KOPT-K1 (cell line): ENCODE data around the gene EMC8.
"Not testable (repeated sequence)": the region's sequence is repeated elsewhere in the genome, so short reads cannot be mapped to it uniquely, and the experiment has no call there.

ENCODE experiments used
- H3K27ac ChIP-seq: fragments of 200-600 bp; sonication (generic); 2 replicates; pipeline ENCODE4 v1.5.1; 2016; ENCODE audit warnings: antibody characterized with exemption, mild to moderate bottlenecking, low read depth, low read length; ENCODE audit not compliant: poor library complexity, severe bottlenecking
- H3K36me3 ChIP-seq: fragments of 200-600 bp; sonication (generic); 2 replicates; pipeline ENCODE4 v1.5.1; 2017; ENCODE audit warnings: antibody characterized with exemption, mild to moderate bottlenecking, low read length, moderate library complexity; ENCODE audit not compliant: insufficient read depth
- H3K9me3 ChIP-seq: fragments of 200-600 bp; sonication (generic); 2 replicates; pipeline ENCODE4 v1.5.1; 2017; ENCODE audit warnings: antibody characterized with exemption, low read length, mild to moderate bottlenecking; ENCODE audit not compliant: insufficient read depth, poor library complexity, severe bottlenecking

EMC8 gene

GRCh38 chr16:85810742-85811115 is 11.4 kb upstream of the EMC8 start:
- Histone ChIP-seq H3K9me3 (no peaks in the 10 kb centered on the region), H3K27ac (no peak overlapping the region), H3K36me3 (peaks cover 18% of the 10 kb centered on the region)

GRCh38 chr16:85810097-85810741 is 10.9 kb upstream of the EMC8 start:
- Histone ChIP-seq H3K27ac (no peak overlapping the region), H3K9me3 (no peaks in the 10 kb centered on the region), H3K36me3 (peaks cover 23% of the 10 kb centered on the region)

GRCh38 chr16:85809645-85810044 is 10.3 kb upstream of the EMC8 start:
- Histone ChIP-seq H3K9me3 (no peaks in the 10 kb centered on the region), H3K27ac (no peak overlapping the region), H3K36me3 (peaks cover 28% of the 10 kb centered on the region)

- Histone ChIP-seq H3K36me3 (peaks cover 34% of the 10 kb centered on the region), H3K9me3 (no peaks in the 10 kb centered on the region)
Observed at GRCh38 chr16:85808926-85809325, 9.6 kb upstream of the EMC8 start.

GRCh38 chr16:85808104-85808503 is 8.8 kb upstream of the EMC8 start:
- H3K9me3 ChIP-seq = not testable (repeated sequence)

More at GRCh38 chr16:85808926-85809325, 9.6 kb upstream of the EMC8 start:
- no peak overlapping the region for H3K27ac ChIP-seq

GRCh38 chr16:85807340-85807739 is 8.0 kb upstream of the EMC8 start:
- H3K36me3 ChIP-seq = peaks cover 50% of the 10 kb centered on the region

More at GRCh38 chr16:85808104-85808503, 8.8 kb upstream of the EMC8 start:
- H3K36me3 ChIP-seq = peaks cover 42% of the 10 kb centered on the region
- not testable (repeated sequence) for H3K27ac ChIP-seq

GRCh38 chr16:85806539-85806938 is 7.2 kb upstream of the EMC8 start:
- Histone ChIP-seq H3K36me3 (peaks cover 58% of the 10 kb centered on the region), H3K9me3 (no peaks in the 10 kb centered on the region)

More at GRCh38 chr16:85807340-85807739, 8.0 kb upstream of the EMC8 start:
- not testable (repeated sequence) for H3K27ac ChIP-seq, H3K9me3 ChIP-seq

GRCh38 chr16:85805442-85806045 is 6.2 kb upstream of the EMC8 start:
- Histone ChIP-seq H3K36me3 (peaks cover 62% of the 10 kb centered on the region), H3K9me3 (no peaks in the 10 kb centered on the region)

More at GRCh38 chr16:85806539-85806938, 7.2 kb upstream of the EMC8 start:
- H3K27ac ChIP-seq = no peak overlapping the region

GRCh38 chr16:85803570-85803969 is 4.2 kb upstream of the EMC8 start:
- Histone ChIP-seq H3K27ac (no peak overlapping the region), H3K36me3 (peaks cover 62% of the 10 kb centered on the region)

More at GRCh38 chr16:85805442-85806045, 6.2 kb upstream of the EMC8 start:
- no peak overlapping the region for H3K27ac ChIP-seq

GRCh38 chr16:85800321-85800669 is 951 bp upstream of the EMC8 start:
- peak overlapping the region; percentile 85 for H3K27ac ChIP-seq
- peaks cover 61% of the 10 kb centered on the region for H3K36me3 ChIP-seq
- no peaks in the 10 kb centered on the region for H3K9me3 ChIP-seq

More at GRCh38 chr16:85803570-85803969, 4.2 kb upstream of the EMC8 start:
- no peaks in the 10 kb centered on the region for H3K9me3 ChIP-seq

GRCh38 chr16:85798901-85799496 is 345 bp downstream of the EMC8 start:
- no peaks in the 10 kb centered on the region for H3K9me3 ChIP-seq
- H3K36me3 ChIP-seq = peaks cover 62% of the 10 kb centered on the region
- H3K27ac ChIP-seq = peak overlapping the region; percentile 85

- H3K27ac ChIP-seq = peak overlapping the region; percentile 85
- no peaks in the 10 kb centered on the region for H3K9me3 ChIP-seq
- H3K36me3 ChIP-seq = peaks cover 62% of the 10 kb centered on the region
Observed at GRCh38 chr16:85798283-85798776, 1.0 kb downstream of the EMC8 start.

- Histone ChIP-seq H3K36me3 (peaks cover 62% of the 10 kb centered on the region), H3K27ac (no peak overlapping the region), H3K9me3 (no peaks in the 10 kb centered on the region)
Observed at GRCh38 chr16:85796599-85796998, 2.7 kb downstream of the EMC8 start.

- peaks cover 62% of the 10 kb centered on the region for H3K36me3 ChIP-seq
- H3K9me3 ChIP-seq = no peaks in the 10 kb centered on the region
- no peak overlapping the region for H3K27ac ChIP-seq
Observed at GRCh38 chr16:85796152-85796551, 3.2 kb downstream of the EMC8 start.

- Histone ChIP-seq H3K27ac (no peak overlapping the region), H3K9me3 (no peaks in the 10 kb centered on the region), H3K36me3 (peaks cover 75% of the 10 kb centered on the region)
Observed at GRCh38 chr16:85794696-85795095, 4.6 kb downstream of the EMC8 start.
